ENCODE results near the gene ZNF689.

Gene ZNF689

DNA sequence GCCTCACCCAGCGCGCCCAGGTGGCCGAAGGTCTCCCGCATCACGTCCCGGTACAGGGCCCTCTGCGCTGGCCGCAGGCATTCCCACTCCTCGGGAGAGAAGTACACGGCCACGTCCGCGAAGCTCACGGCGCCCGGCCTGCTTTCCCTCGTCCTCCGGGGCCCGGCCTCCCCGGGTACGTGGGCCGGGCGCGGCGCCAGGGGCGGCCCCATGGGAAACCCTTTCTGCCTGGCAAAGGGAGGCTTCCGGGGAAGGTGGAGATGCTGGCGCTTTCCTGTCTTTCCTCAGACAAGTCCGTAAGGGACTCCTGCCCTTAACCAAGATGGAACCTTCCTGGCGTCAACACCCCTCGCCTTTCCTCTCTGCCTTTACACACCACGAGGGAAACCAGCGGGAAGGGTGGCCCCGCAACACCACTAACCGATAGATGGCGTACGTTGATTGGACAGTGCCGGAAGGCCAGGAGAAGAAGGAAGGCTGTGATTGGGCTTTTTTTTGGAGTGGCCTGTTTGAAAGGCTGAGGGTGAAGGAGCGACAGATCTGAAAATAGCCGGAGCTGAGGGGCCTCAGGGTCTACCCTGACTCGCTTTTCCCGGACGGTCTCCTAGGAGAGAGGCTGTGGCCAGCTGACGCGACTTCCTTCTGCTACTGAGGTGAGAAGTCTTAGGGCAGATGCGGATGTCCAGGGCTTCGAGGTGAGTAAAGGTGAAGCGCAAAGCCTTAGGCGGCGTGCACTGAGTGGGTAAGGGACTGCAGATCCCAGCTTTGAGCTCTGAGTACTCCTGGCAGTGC is 24.6 kb downstream of the ZNF689 start, which contains the start of gene ZNF785:
TSS of gene ZNF785 (minus strand) at position 298 of the 792 bp plus-strand sequence. CDS start at position 212, 86 bp downstream.
- in situ Hi-C loops (cut with MboI; ENCODE audit: low pct_unique_long_range_greater_than_20kb, low sequenced_read_pairs, unreplicated experiment), result no loop called here
- peak; percentile 97 for DNase-seq (ENCODE audit: low spot score)
- TF ChIP-seq, protein P1, sequence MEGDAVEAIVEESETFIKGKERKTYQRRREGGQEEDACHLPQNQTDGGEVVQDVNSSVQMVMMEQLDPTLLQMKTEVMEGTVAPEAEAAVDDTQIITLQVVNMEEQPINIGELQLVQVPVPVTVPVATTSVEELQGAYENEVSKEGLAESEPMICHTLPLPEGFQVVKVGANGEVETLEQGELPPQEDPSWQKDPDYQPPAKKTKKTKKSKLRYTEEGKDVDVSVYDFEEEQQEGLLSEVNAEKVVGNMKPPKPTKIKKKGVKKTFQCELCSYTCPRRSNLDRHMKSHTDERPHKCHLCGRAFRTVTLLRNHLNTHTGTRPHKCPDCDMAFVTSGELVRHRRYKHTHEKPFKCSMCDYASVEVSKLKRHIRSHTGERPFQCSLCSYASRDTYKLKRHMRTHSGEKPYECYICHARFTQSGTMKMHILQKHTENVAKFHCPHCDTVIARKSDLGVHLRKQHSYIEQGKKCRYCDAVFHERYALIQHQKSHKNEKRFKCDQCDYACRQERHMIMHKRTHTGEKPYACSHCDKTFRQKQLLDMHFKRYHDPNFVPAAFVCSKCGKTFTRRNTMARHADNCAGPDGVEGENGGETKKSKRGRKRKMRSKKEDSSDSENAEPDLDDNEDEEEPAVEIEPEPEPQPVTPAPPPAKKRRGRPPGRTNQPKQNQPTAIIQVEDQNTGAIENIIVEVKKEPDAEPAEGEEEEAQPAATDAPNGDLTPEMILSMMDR (IDR thresholded peaks at IDR 0.05; ENCODE audit: extremely low read depth, insufficient read depth, missing control alignments), result peak; percentile 25

DNA sequence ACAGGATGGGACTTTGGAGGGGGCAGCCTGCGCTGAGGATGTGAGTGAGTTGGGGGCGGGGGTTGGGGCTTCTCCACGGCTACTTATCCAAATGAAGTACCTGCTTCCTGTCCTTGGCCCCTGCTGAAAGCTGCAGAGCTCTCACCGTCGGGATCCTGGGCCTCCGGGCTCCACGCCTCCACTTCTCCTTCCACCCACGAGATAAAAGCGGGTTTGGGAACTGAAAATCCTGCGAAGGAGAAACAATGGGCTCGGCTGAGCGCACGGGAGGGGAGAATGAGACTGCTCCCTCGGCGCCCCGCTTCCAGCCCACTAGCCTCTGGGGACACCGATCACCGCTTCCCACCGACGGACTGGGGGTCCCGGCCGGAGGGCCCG is 25.2 kb downstream of the ZNF689 start:
- TF ChIP-seq, protein P1 (IDR thresholded peaks at IDR 0.05; ENCODE audit: extremely low read depth, insufficient read depth, missing control alignments), result no peak
- DNase-seq (ENCODE audit: low spot score), result no peak

DNA sequence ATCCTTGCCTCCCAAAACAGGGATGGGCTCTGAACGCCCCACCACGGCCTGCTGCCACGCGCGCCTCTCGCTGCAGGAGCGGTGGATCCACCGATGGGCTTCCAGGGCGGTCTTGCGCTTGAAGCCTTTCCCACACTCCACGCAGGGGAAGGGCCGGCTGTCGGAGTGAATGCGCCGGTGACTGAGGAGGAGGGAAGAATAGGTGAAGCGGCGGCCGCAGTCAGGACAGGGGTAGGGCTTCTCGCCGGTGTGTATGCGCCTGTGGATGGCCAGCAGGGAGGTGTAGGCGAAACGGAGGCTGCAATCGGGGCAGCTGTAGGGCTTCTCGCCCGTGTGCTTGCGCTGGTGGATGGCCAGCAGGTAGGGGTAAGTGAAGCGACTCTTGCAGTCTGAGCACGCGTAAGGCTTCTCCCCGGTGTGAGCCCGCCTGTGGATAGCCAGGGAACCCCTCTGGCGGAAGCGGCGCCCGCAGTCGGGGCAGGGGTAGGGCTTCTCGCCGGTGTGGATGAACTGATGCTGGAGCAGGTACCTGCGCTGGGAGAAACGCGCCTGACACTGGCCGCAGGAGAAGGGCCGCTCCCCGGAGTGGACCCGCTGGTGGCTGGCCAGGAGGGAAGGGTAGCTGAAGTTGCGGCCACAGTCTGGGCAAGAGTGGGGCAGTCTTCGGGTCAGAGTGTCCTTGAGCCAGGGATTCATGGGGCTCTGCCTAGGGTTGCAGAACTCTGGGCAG is 27.4 kb downstream of the ZNF689 start:
- in situ Hi-C loops (cut with MboI; ENCODE audit: low pct_unique_long_range_greater_than_20kb, low sequenced_read_pairs, unreplicated experiment), result no loop called here
- no peak for DNase-seq (ENCODE audit: low spot score)
- TF ChIP-seq, protein P1 (IDR thresholded peaks at IDR 0.05; ENCODE audit: extremely low read depth, insufficient read depth, missing control alignments), result no peak

More for the DNA sequence above, 25.2 kb downstream of the ZNF689 start:
- in situ Hi-C loops (cut with MboI; ENCODE audit: low pct_unique_long_range_greater_than_20kb, low sequenced_read_pairs, unreplicated experiment), result no loop called here

GRCh38 chr16:30581457-30581856 is 28.7 kb downstream of the ZNF689 start:
- no peak for DNase-seq (ENCODE audit: low spot score)
- in situ Hi-C loops (cut with MboI; ENCODE audit: low pct_unique_long_range_greater_than_20kb, low sequenced_read_pairs, unreplicated experiment), result no loop called here
- TF ChIP-seq, protein P1 (IDR thresholded peaks at IDR 0.05; ENCODE audit: extremely low read depth, insufficient read depth, missing control alignments), result no peak

- in situ Hi-C loops (cut with MboI; ENCODE audit: low pct_unique_long_range_greater_than_20kb, low sequenced_read_pairs, unreplicated experiment), result no loop called here
- TF ChIP-seq, protein P1 (IDR thresholded peaks at IDR 0.05; ENCODE audit: extremely low read depth, insufficient read depth, missing control alignments), result no peak
- no peak for DNase-seq (ENCODE audit: low spot score)
Measured at GRCh38 chr16:30574678-30575077, 35.5 kb downstream of the ZNF689 start.

GRCh38 chr16:30571445-30572322 is 38.5 kb downstream of the ZNF689 start, which contains the start of gene ZNF688:
ZNF688 (minus strand) TSS chr16:30571714; CDS start chr16:30571629, 85 bp downstream.
- TF ChIP-seq, protein P1 (IDR thresholded peaks at IDR 0.05; ENCODE audit: extremely low read depth, insufficient read depth, missing control alignments), result no peak
- in situ Hi-C loops (cut with MboI; ENCODE audit: low pct_unique_long_range_greater_than_20kb, low sequenced_read_pairs, unreplicated experiment), result no loop called here
- peak; percentile 96 for DNase-seq (ENCODE audit: low spot score)
